Gastrocnemius medialis (tissue), 4 donors: Measurements from ENCODE around the gene SLC25A29. TPM values are rescaled to one million over a fixed set of nuclear protein-coding genes. Genes with fewer than 3 reads are reported as not detected.

Source experiments
- ATAC-seq, 2 donors: fragments of 150-250 bp; one replicate each; pipeline ENCODE4 v1.9.1; 2016
- DNase-seq, 2 donors: peaks; one replicate each; pipeline ENCODE4 v3.0.0-alpha.2; 2019
- H3K27ac ChIP-seq, 4 donors: fragments of 200-600 bp; sonication (generic); 1 replicate in 1 of 4; 2 replicates in 3 of 4; pipeline ENCODE4 v1.5.1; 2016 to 2018; ENCODE audit warnings: mild to moderate bottlenecking in 2 of 4, moderate library complexity in 1 of 4
- H3K27me3 ChIP-seq, 3 donors: fragments of 200-600 bp; sonication (generic) in 2 of 3; 1 replicate in 1 of 3; 2 replicates in 2 of 3; pipeline versions ENCODE4 v1.5.1 to v1.6.0; 2016 to 2019; ENCODE audit warnings: mild to moderate bottlenecking in 1 of 3, moderate library complexity in 1 of 3
- H3K36me3 ChIP-seq, 2 donors: fragments of 200-600 bp; sonication (generic) in 1 of 2; one replicate each; pipeline ENCODE4 v1.5.1; 2017 to 2018
- H3K4me1 ChIP-seq, 2 donors: fragments of 200-600 bp; sonication (generic) in 1 of 2; one replicate each; pipeline ENCODE4 v1.5.1; 2016 to 2017; ENCODE audit warnings: mild to moderate bottlenecking in 2 of 2
- H3K4me3 ChIP-seq, 4 donors: fragments of 200-600 bp; sonication (generic) in 3 of 4; 1 replicate in 1 of 4; 2 replicates in 3 of 4; pipeline ENCODE4 v1.5.1; 2016 to 2019; ENCODE audit warnings: mild to moderate bottlenecking in 2 of 4
- H3K9me3 ChIP-seq, 3 donors: fragments of 200-600 bp; sonication (generic) in 2 of 3; 1 replicate in 1 of 3; 2 replicates in 2 of 3; pipeline ENCODE4 v1.5.1; 2016 to 2019
- CTCF ChIP-seq, 5 experiments: fragments of 450-650 bp in 3 of 5; fragments of 200-600 bp in 2 of 5; sonication (generic) in 2 of 5; IDR thresholded peaks in 4 of 5; conservative IDR thresholded peaks in 1 of 5; 1 replicate in 4 of 5; 2 replicates in 1 of 5; pipeline ENCODE4 v1.5.1; 2016 to 2019; ENCODE audit warnings: antibody characterized with exemption in 5 of 5, mild to moderate bottlenecking in 3 of 5, moderate library complexity in 3 of 5
- POLR2A ChIP-seq, 2 donors: fragments of 450-650 bp; IDR thresholded peaks; one replicate each; pipeline ENCODE4 v1.6.1; 2017; ENCODE audit warnings: antibody characterized with exemption in 2 of 2, mild to moderate bottlenecking in 2 of 2, moderate library complexity in 2 of 2
- in situ Hi-C, 4 donors: fragments of 200-750 bp; cut with MboI; loops; one replicate each; pipeline versions ENCODE4 v1.15.0 to v1.8.0; 2017; ENCODE audit warnings: low sequenced_read_pairs in 4 of 4
- intact Hi-C: fragments of 100-400 bp; cut with DNase I; formaldehyde crosslinking; loops from one replicate; pipeline ENCODE4 v1.15.1; 2023; ENCODE audit warnings: low total_unique reads
- total RNA-seq, 4 donors: library from RNA; depleted of rRNA; stranded (reverse); fragments of >200 nt; gene quantifications; one replicate each; pipeline versions ENCODE4 v1.1.0 to v1.2.3, GENCODE V29; 2016

The SLC25A29 gene
- 10 to 100 TPM in 2 of 4 donors, 1 to 10 TPM in 2; 9.0 to 17.4 (median 13.4) TPM for total RNA-seq

- intact Hi-C loops (loop anchor here (1.0 to 2.0 kb wide), 2 partner anchors 66 to 70 kb away; partner anchors contain the start of gene WDR25), in situ Hi-C loops (no loop called here)
- no peaks in the 10 kb centered on the region for H3K27me3 ChIP-seq
- DNase-seq (peak; percentile 79 to 89), ATAC-seq (peak; percentile 83 to 85)
- H3K4me1 ChIP-seq = peaks cover 10 to 27% of the 10 kb centered on the region in 2 donors
- H3K36me3 ChIP-seq = no peaks in the 10 kb centered on the region
- TF ChIP-seq POLR2A (IDR thresholded peaks at IDR 0.05) (peak; percentile 89 to 94), CTCF (IDR thresholded peaks at IDR 0.05 in 4 of 5, conservative IDR thresholded peaks at IDR 0.05 in 1 of 5) (no peak)
- H3K4me3 ChIP-seq = peak within 1 kb of the TSS; percentile 79 to 99 (median 96)
- H3K9me3 ChIP-seq = no peaks in the 10 kb centered on the region
- peak within 1 kb of the TSS; percentile 93 to 98 (median 95) for H3K27ac ChIP-seq
Observed at GRCh38 chr14:100306101-100306997, at the start of gene SLC25A29. TSS of gene SLC25A29 (minus strand) at chr14:100306444. CDS start at chr14:100306232, 212 bp downstream.

GRCh38 chr14:100350986-100351385 is 44.7 kb upstream of the SLC25A29 start:
- intact Hi-C loops (no loop called here), in situ Hi-C loops (no loop called here)
- ATAC-seq = no peak
- no peak overlapping the region for H3K27ac ChIP-seq
- no peak overlapping the region for H3K4me3 ChIP-seq
- TF ChIP-seq POLR2A (IDR thresholded peaks at IDR 0.05) (no peak), CTCF (IDR thresholded peaks at IDR 0.05 in 4 of 5, conservative IDR thresholded peaks at IDR 0.05 in 1 of 5) (no peak)
- peaks cover 0 to 77% of the 10 kb centered on the region in 2 donors for H3K36me3 ChIP-seq
- no peaks in the 10 kb centered on the region for H3K4me1 ChIP-seq
- no peak for DNase-seq
- H3K9me3 ChIP-seq = no peaks in the 10 kb centered on the region
- no peaks in the 10 kb centered on the region for H3K27me3 ChIP-seq

GRCh38 chr14:100350276-100350926 is 44.2 kb upstream of the SLC25A29 start:
- Histone ChIP-seq H3K9me3 (no peaks in the 10 kb centered on the region), H3K4me1 (no peaks in the 10 kb centered on the region), H3K27me3 (no peaks in the 10 kb centered on the region), H3K4me3 (no peak overlapping the region), H3K36me3 (peaks cover 0 to 76% of the 10 kb centered on the region in 2 donors), H3K27ac (no peak overlapping the region)
- in situ Hi-C loops (no loop called here), intact Hi-C loops (no loop called here)
- ATAC-seq = no peak
- no peak for DNase-seq
- TF ChIP-seq CTCF (IDR thresholded peaks at IDR 0.05 in 4 of 5, conservative IDR thresholded peaks at IDR 0.05 in 1 of 5) (no peak), POLR2A (IDR thresholded peaks at IDR 0.05) (no peak)

GRCh38 chr14:100348784-100349685 is 42.8 kb upstream of the SLC25A29 start:
- DNase-seq (no peak), ATAC-seq (no peak)
- TF ChIP-seq POLR2A (IDR thresholded peaks at IDR 0.05) (no peak), CTCF (IDR thresholded peaks at IDR 0.05 in 4 of 5, conservative IDR thresholded peaks at IDR 0.05 in 1 of 5) (no peak)
- H3K9me3 ChIP-seq = no peaks in the 10 kb centered on the region
- no peaks in the 10 kb centered on the region for H3K27me3 ChIP-seq
- peaks cover 0 to 64% of the 10 kb centered on the region in 2 donors for H3K36me3 ChIP-seq
- no peak overlapping the region for H3K27ac ChIP-seq
- in situ Hi-C loops (no loop called here), intact Hi-C loops (no loop called here)
- H3K4me1 ChIP-seq = no peaks in the 10 kb centered on the region
- H3K4me3 ChIP-seq = no peak overlapping the region
